HCT116 (cell line): ENCODE data around the gene PAN3. TPM values are rescaled to one million over a fixed set of nuclear protein-coding genes. Genes with fewer than 3 reads are reported as not detected.

ENCODE experiments used
- ATAC-seq: fragments of 200-7000 bp; cut with Tn5 transposase; 2 replicates; pipeline ENCODE4 v1.9.1; 2020; ENCODE audit warnings: mild to moderate bottlenecking, moderate library complexity
- BruUV-seq: library from RNA; stranded (reverse); fragments of 400-500 nt; replicated peaks from 2 replicates; lab custom pipeline; 2021; lab: Mats Ljungman, UMichigan
- CTCF ChIA-PET: fragments of 300-600 bp; sonication (Branson Sonifier 250); formaldehyde crosslinking; loops from one replicate; lab custom pipeline; 2021; ENCODE audit warnings: antibody characterized with exemption; lab: Charles Lee
- POLR2A ChIA-PET: fragments of 300-600, 350-600 bp; sonication (Branson Sonifier 250); formaldehyde crosslinking; loops from one replicate; lab custom pipeline; 2021; ENCODE audit warnings: antibody characterized with exemption; lab: Charles Lee
- RAD21 ChIA-PET, 2 experiments: fragments of 300-600 bp; sonication (Branson Sonifier 250); formaldehyde crosslinking; loops; one replicate each; lab custom pipeline; 2023; ENCODE audit warnings: low total read pairs in 2 of 2; ENCODE audit not compliant: uncharacterized antibody in 2 of 2, unreplicated experiment in 2 of 2, low non-redundant PET in 1 of 2; lab: Charles Lee
- DNase-seq: peaks from one replicate; pipeline ENCODE4 v3.0.0-alpha.2; 2010; ENCODE audit warnings: low read depth, low spot score
- H2AFZ ChIP-seq: fragments of 200-600 bp; shearing (Covaris generic), sonication (generic); 2 replicates; pipeline ENCODE4 v1.6.1; 2017; ENCODE audit warnings: low read depth, mixed run types, mixed read lengths, antibody characterized with exemption, low read length; ENCODE audit not compliant: poor library complexity, severe bottlenecking
- H3K27ac ChIP-seq: 2 replicates; pipeline ENCODE4 v1.5.1; 2012; ENCODE audit warnings: low read depth, low read length
- H3K27me3 ChIP-seq: fragments of 200-600 bp; sonication (generic); 2 replicates; pipeline ENCODE4 v1.6.1; 2016; ENCODE audit warnings: mixed run types, low read length, mixed read lengths; ENCODE audit not compliant: insufficient read depth
- H3K36me3 ChIP-seq, 2 experiments: fragments of 200-500 bp in 1 of 2; fragments of 200-600 bp in 1 of 2; sonication (Bioruptor generic) in 1 of 2; sonication (generic) in 1 of 2; 2 replicates each; pipeline versions ENCODE4 v1.5.1 to v1.6.1; 2014 to 2016; ENCODE audit warnings: low read length in 2 of 2, inconsistent platforms in 1 of 2, mixed read lengths in 1 of 2, mixed run types in 1 of 2; ENCODE audit not compliant: insufficient read depth in 2 of 2, control insufficient read depth in 1 of 2
- H3K4me1 ChIP-seq, 2 experiments: fragments of 200-600 bp in 1 of 2; sonication (generic) in 1 of 2; 2 replicates each; pipeline versions ENCODE4 v1.5.1 to v1.6.1; 2012 to 2017; ENCODE audit warnings: low read length in 2 of 2, inconsistent platforms in 1 of 2, mild to moderate bottlenecking in 1 of 2, mixed read lengths in 1 of 2, mixed run types in 1 of 2, moderate library complexity in 1 of 2; ENCODE audit not compliant: insufficient read depth in 2 of 2, control insufficient read depth in 1 of 2
- H3K4me2 ChIP-seq: fragments of 200-600 bp; sonication (generic); 2 replicates; pipeline ENCODE4 v1.6.1; 2017; ENCODE audit warnings: mixed run types, low read length, mixed read lengths
- H3K4me3 ChIP-seq, 2 experiments: fragments of 200-600 bp in 1 of 2; sonication (generic) in 1 of 2; replicated peaks in 1 of 2; 2 replicates each; pipeline ENCODE4 v1.5.1; 2011 to 2016; ENCODE audit warnings: low read length in 2 of 2, control low read depth in 1 of 2, low read depth in 1 of 2, mild to moderate bottlenecking in 1 of 2, mixed read lengths in 1 of 2, mixed run types in 1 of 2
- H3K79me2 ChIP-seq: fragments of 200-600 bp; sonication (generic); 2 replicates; pipeline ENCODE4 v1.6.1; 2017; ENCODE audit warnings: mild to moderate bottlenecking, mixed run types, low read length, moderate library complexity, mixed read lengths; ENCODE audit not compliant: insufficient read depth
- H3K9ac ChIP-seq: fragments of 200-600 bp; sonication (generic); 2 replicates; pipeline ENCODE4 v1.6.1; 2016; ENCODE audit warnings: low read length, mixed read lengths
- H3K9me2 ChIP-seq: fragments of 200-600 bp; sonication (generic), shearing (Covaris generic); 2 replicates; pipeline ENCODE4 v1.6.1; 2017; ENCODE audit warnings: mixed run types, mild to moderate bottlenecking, moderate library complexity; ENCODE audit not compliant: insufficient read depth
- H3K9me3 ChIP-seq, 2 experiments: fragments of 200-500 bp in 1 of 2; fragments of 200-600 bp in 1 of 2; sonication (Bioruptor generic) in 1 of 2; sonication (generic) in 1 of 2; 2 replicates each; pipeline ENCODE4 v1.6.1; 2014 to 2017; ENCODE audit warnings: low read length in 2 of 2, mixed read lengths in 2 of 2, inconsistent platforms in 1 of 2, low read depth in 1 of 2, mild to moderate bottlenecking in 1 of 2, mixed run types in 1 of 2, moderate library complexity in 1 of 2; ENCODE audit not compliant: control insufficient read depth in 1 of 2, insufficient read depth in 1 of 2
- H4K20me1 ChIP-seq: fragments of 200-600 bp; sonication (generic), shearing (Covaris generic); 2 replicates; pipeline ENCODE4 v1.6.1; 2017; ENCODE audit warnings: mixed run types, mild to moderate bottlenecking, moderate library complexity; ENCODE audit not compliant: insufficient read depth
- ATF3 ChIP-seq: IDR thresholded peaks from 2 replicates; pipeline ENCODE4 v1.6.1; 2012
- CBX3 ChIP-seq: IDR thresholded peaks from 2 replicates; pipeline ENCODE4 v1.6.1; 2012; ENCODE audit warnings: low read depth
- CTCF ChIP-seq, 3 experiments: fragments of 200-600 bp in 1 of 3; sonication (generic) in 1 of 3; IDR thresholded peaks in 2 of 3; conservative IDR thresholded peaks in 1 of 3; 2 replicates each; pipeline ENCODE4 v1.5.1; 2012 to 2017; ENCODE audit warnings: low read depth in 2 of 3, low read length in 2 of 3, antibody characterized with exemption in 1 of 3, borderline replicate concordance in 1 of 3, control low read depth in 1 of 3, mild to moderate bottlenecking in 1 of 3, mixed read lengths in 1 of 3, mixed run types in 1 of 3, moderate library complexity in 1 of 3; ENCODE audit not compliant: insufficient read depth in 1 of 3
- EGR1 ChIP-seq: IDR thresholded peaks from 2 replicates; pipeline ENCODE4 v1.6.1; 2012; ENCODE audit warnings: low read depth
- ELF1 ChIP-seq: IDR thresholded peaks from 2 replicates; pipeline ENCODE4 v1.6.1; 2012; ENCODE audit warnings: low read depth, borderline replicate concordance
- EZH2 ChIP-seq: fragments of 200-600 bp; sonication (generic); IDR thresholded peaks from 2 replicates; pipeline ENCODE4 v1.6.1; 2017; ENCODE audit warnings: antibody characterized with exemption, mixed run types
- FOSL1 ChIP-seq: IDR thresholded peaks from 2 replicates; pipeline ENCODE4 v1.6.1; 2012; ENCODE audit warnings: low read depth
- JUND ChIP-seq: IDR thresholded peaks from 2 replicates; pipeline ENCODE4 v1.6.1; 2012
- POLR2A ChIP-seq: IDR thresholded peaks from 2 replicates; pipeline ENCODE4 v1.7.0; 2011; ENCODE audit warnings: borderline replicate concordance; ENCODE audit not compliant: insufficient read depth, insufficient read length; ENCODE audit errors: extremely low read depth
- SIN3A ChIP-seq: IDR thresholded peaks from 2 replicates; pipeline ENCODE4 v1.6.1; 2012; ENCODE audit warnings: low read depth
- SP1 ChIP-seq: IDR thresholded peaks from 2 replicates; pipeline ENCODE4 v1.6.1; 2012; ENCODE audit warnings: low read depth
- SRF ChIP-seq: IDR thresholded peaks from 2 replicates; pipeline ENCODE4 v1.6.1; 2012; ENCODE audit warnings: low read depth
- TCF7L2 ChIP-seq: IDR thresholded peaks from 2 replicates; pipeline ENCODE4 v1.7.0; 2011; ENCODE audit warnings: borderline replicate concordance, inconsistent platforms; ENCODE audit not compliant: insufficient read depth, insufficient read length; ENCODE audit errors: extremely low read depth
- YY1 ChIP-seq: IDR thresholded peaks from 2 replicates; pipeline ENCODE4 v1.6.1; 2011; ENCODE audit warnings: low read length, low read depth, moderate library complexity, mild to moderate bottlenecking; ENCODE audit not compliant: insufficient replicate concordance; ENCODE audit errors: extremely low read depth
- ZFX ChIP-seq: fragments of 450-650 bp; IDR thresholded peaks from 2 replicates; pipeline ENCODE4 v1.6.1; 2017
- intact Hi-C: fragments of 100-400 bp; cut with micrococcal nuclease; formaldehyde crosslinking; loops from 2 replicates; pipeline ENCODE4 v1.10.0; 2022
- total RNA-seq: library from RNA; stranded (reverse); gene quantifications from one replicate; pipeline ENCODE4 v1.2.1, GENCODE V29; 2021; ENCODE audit not compliant: unreplicated experiment

Gene PAN3
- total RNA-seq, 1 experiment from 2014 or later = 30.1 TPM

GRCh38 chr13:28116736-28117135 is 21.6 kb upstream of the PAN3 start:
- Histone ChIP-seq H3K79me2 (no peaks in the 10 kb centered on the region), H3K4me2 (no peak overlapping the region), H2AFZ (no peak overlapping the region), H3K9me2 (no peaks in the 10 kb centered on the region), H3K27me3 (no peaks in the 10 kb centered on the region), H3K4me3 (no peak overlapping the region), H3K9ac (no peak overlapping the region), H3K4me1 (peaks cover 0 to 3% of the 10 kb centered on the region in 2 experiments; a peak in 1 of 4 replicates), H3K9me3 (no peaks in the 10 kb centered on the region), H4K20me1 (no peaks in the 10 kb centered on the region), H3K36me3 (no peaks in the 10 kb centered on the region), H3K27ac (no peak overlapping the region)
- intact Hi-C loops = no loop called here
- BruUV-seq = no TSS peak
- CTCF ChIA-PET = no interaction called here
- DNase-seq = no peak
- POLR2A ChIA-PET = no interaction called here
- RAD21 ChIA-PET = no interaction called here
- no peak for ATAC-seq
- TF ChIP-seq EGR1 (no peak), POLR2A (no peak), EZH2 (no peak), CBX3 (no peak), ZFX (no peak), SP1 (no peak), SRF (no peak), FOSL1 (no peak), ELF1 (no peak), TCF7L2 (no peak)

GRCh38 chr13:28117689-28118377 is 20.5 kb upstream of the PAN3 start:
- Histone ChIP-seq H3K4me1 (peaks cover 0 to 3% of the 10 kb centered on the region in 2 experiments; a peak in 1 of 4 replicates), H3K4me3 (no peak overlapping the region), H3K36me3 (no peaks in the 10 kb centered on the region), H3K79me2 (no peaks in the 10 kb centered on the region), H3K9me3 (no peaks in the 10 kb centered on the region), H2AFZ (no peak overlapping the region), H3K4me2 (no peak overlapping the region), H3K27me3 (no peaks in the 10 kb centered on the region), H4K20me1 (no peaks in the 10 kb centered on the region), H3K9ac (no peak overlapping the region)
- peak; percentile 61; the same call in 1 of the 2 replicates for ATAC-seq
- intact Hi-C loops = no loop called here
- BruUV-seq = no TSS peak
- ChIA-PET CTCF (no interaction called here), RAD21 (no interaction called here), POLR2A (no interaction called here)
- TF ChIP-seq YY1 (no peak), SIN3A (no peak), FOSL1 (no peak), CTCF (IDR thresholded peaks at IDR 0.05 in 2 of 3, conservative IDR thresholded peaks at IDR 0.05 in 1 of 3; ENCODE audit: borderline replicate concordance in 1 of 3, insufficient read depth in 1 of 3, low read depth in 2 of 3, low read length in 2 of 3) (0 out of 6 replicates have a peak, but pooled peaks of 1 of the 3 experiments have one; percentile 6), ATF3 (no peak), POLR2A (no peak), JUND (no peak), ELF1 (no peak)
- TF ChIP-seq, all 23 proteins: peak for 1
- no peak overlapping the region for H3K27ac ChIP-seq
- no peak for DNase-seq
- H3K9me2 ChIP-seq = no peaks in the 10 kb centered on the region
